ENCODE data around the gene RRAD.

DNA sequence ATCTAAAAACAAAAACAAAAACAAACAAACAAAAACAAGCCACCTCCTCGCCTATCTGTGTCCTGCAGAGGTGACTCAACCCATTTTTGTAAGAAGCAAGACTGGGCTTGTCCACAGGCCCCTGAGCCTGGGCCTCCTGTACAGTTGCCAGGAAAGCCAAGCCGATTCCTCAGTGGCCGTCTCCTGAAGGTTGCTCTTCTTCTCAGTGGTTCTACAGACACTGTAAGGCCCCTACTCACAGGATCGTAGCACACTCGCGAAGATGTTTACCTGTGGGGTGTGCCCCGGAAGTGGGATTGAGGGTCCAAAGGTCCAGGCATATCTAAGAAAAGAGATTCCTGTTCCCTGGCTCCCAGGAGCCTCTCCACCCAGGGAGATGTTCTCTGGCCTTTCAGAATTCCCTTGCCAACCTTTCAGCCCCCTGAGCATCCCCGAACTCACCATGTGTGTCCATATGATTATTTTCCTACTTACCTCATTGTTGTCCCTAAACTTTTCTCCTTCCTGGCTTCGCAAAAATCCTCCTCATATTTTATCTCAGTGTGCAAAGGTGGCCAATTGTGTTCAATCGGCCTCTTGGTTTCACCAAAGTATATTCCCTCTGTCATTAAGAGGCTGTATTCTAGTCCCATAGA lies 28.2 kb upstream of the RRAD start:
- TF ChIP-seq, protein P1, sequence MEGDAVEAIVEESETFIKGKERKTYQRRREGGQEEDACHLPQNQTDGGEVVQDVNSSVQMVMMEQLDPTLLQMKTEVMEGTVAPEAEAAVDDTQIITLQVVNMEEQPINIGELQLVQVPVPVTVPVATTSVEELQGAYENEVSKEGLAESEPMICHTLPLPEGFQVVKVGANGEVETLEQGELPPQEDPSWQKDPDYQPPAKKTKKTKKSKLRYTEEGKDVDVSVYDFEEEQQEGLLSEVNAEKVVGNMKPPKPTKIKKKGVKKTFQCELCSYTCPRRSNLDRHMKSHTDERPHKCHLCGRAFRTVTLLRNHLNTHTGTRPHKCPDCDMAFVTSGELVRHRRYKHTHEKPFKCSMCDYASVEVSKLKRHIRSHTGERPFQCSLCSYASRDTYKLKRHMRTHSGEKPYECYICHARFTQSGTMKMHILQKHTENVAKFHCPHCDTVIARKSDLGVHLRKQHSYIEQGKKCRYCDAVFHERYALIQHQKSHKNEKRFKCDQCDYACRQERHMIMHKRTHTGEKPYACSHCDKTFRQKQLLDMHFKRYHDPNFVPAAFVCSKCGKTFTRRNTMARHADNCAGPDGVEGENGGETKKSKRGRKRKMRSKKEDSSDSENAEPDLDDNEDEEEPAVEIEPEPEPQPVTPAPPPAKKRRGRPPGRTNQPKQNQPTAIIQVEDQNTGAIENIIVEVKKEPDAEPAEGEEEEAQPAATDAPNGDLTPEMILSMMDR (conservative IDR thresholded peaks at IDR 0.05; ENCODE audit: low read depth, low read length), result no peak
- TF ChIP-seq, protein P2, sequence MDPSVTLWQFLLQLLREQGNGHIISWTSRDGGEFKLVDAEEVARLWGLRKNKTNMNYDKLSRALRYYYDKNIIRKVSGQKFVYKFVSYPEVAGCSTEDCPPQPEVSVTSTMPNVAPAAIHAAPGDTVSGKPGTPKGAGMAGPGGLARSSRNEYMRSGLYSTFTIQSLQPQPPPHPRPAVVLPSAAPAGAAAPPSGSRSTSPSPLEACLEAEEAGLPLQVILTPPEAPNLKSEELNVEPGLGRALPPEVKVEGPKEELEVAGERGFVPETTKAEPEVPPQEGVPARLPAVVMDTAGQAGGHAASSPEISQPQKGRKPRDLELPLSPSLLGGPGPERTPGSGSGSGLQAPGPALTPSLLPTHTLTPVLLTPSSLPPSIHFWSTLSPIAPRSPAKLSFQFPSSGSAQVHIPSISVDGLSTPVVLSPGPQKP (IDR thresholded peaks at IDR 0.05; ENCODE audit: borderline replicate concordance, low read depth, low read length), result no peak
- TF ChIP-seq RAD21 (IDR thresholded peaks at IDR 0.05; ENCODE audit: low read length), result no peak
- TF ChIP-seq POLR2A (IDR thresholded peaks at IDR 0.05; ENCODE audit: low read depth, low read length), result no peak
- no peak for TF ChIP-seq BHLHE40 (IDR thresholded peaks at IDR 0.05; ENCODE audit: low read depth, low read length)
- no peak for TF ChIP-seq SMC3 (IDR thresholded peaks at IDR 0.05; ENCODE audit: low read depth, low read length)
- no peak for TF ChIP-seq MXI1 (IDR thresholded peaks at IDR 0.05; ENCODE audit: borderline replicate concordance, low read depth, low read length)
- no peak for TF ChIP-seq MAZ (IDR thresholded peaks at IDR 0.05; ENCODE audit: borderline replicate concordance, low read depth, low read length)

Data from IMR-90 (cell line).